Fibroblast of villous mesenchyme (primary cell): ENCODE measurements around the gene RFX8. TPM values are rescaled to one million over a fixed set of nuclear protein-coding genes. Genes with fewer than 3 reads are reported as not detected.

Source experiments
- DNase-seq: peaks from one replicate; pipeline ENCODE4 v3.0.0-alpha.2; 2010; ENCODE audit warnings: low read depth
- H3K4me3 ChIP-seq: 2 replicates; pipeline ENCODE4 v1.5.1; 2011; ENCODE audit warnings: low read depth, mild to moderate bottlenecking, low read length
- CTCF ChIP-seq: IDR thresholded peaks from 2 replicates; pipeline ENCODE4 v1.5.1; 2012; ENCODE audit warnings: low read depth, mild to moderate bottlenecking, low read length; ENCODE audit not compliant: insufficient read depth
- total RNA-seq: library from RNA; depleted of rRNA; stranded (reverse); fragments of >200 nt; gene quantifications from 2 replicates; pipeline ENCODE4 v1.2.3, GENCODE V29; 2012

The RFX8 gene
- total RNA-seq, 1 donor = 1.7 TPM

GRCh38 chr2:101375653-101376052, 99.3 kb downstream of the RFX8 start:
- TF ChIP-seq CTCF = no peak
- no peak for DNase-seq
- H3K4me3 ChIP-seq = no peak overlapping the region

- no peak for DNase-seq
- no peak for TF ChIP-seq CTCF
These were observed 99.9 kb downstream of the RFX8 start for GRCh38 chr2:101374821-101375561.

GRCh38 chr2:101372792-101373191, 102.1 kb downstream of the RFX8 start:
- no peak for TF ChIP-seq CTCF
- H3K4me3 ChIP-seq = no peak overlapping the region
- DNase-seq = no peak

More at GRCh38 chr2:101374821-101375561, 99.9 kb downstream of the RFX8 start:
- H3K4me3 ChIP-seq = no peak overlapping the region

- DNase-seq = no peak
- TF ChIP-seq CTCF = no peak
- H3K4me3 ChIP-seq = no peak overlapping the region
These were observed 103.3 kb downstream of the RFX8 start for GRCh38 chr2:101371636-101372035.

GRCh38 chr2:101369100-101369499, 105.8 kb downstream of the RFX8 start:
- TF ChIP-seq CTCF = no peak
- DNase-seq = no peak
- H3K4me3 ChIP-seq = no peak overlapping the region

- no peak for DNase-seq
- H3K4me3 ChIP-seq = no peak overlapping the region
- TF ChIP-seq CTCF = no peak
These were observed 106.5 kb downstream of the RFX8 start for GRCh38 chr2:101368376-101368775.

GRCh38 chr2:101367508-101367907, 107.4 kb downstream of the RFX8 start:
- TF ChIP-seq CTCF = no peak
- no peak for DNase-seq
- H3K4me3 ChIP-seq = no peak overlapping the region
